HG03108 (cell line): Measurements from ENCODE around the gene PSORS1C2.
"Not testable (repeated sequence)": the region's sequence is repeated elsewhere in the genome, so short reads cannot be mapped to it uniquely, and the experiment has no call there.

Experiments
- ATAC-seq: cut with Tn5 transposase; IDR thresholded peaks from one replicate; pipeline ENCODE4 v1.9.1; 2021; ENCODE audit warnings: moderate library complexity; ENCODE audit not compliant: unreplicated experiment

Gene PSORS1C2

DNA sequence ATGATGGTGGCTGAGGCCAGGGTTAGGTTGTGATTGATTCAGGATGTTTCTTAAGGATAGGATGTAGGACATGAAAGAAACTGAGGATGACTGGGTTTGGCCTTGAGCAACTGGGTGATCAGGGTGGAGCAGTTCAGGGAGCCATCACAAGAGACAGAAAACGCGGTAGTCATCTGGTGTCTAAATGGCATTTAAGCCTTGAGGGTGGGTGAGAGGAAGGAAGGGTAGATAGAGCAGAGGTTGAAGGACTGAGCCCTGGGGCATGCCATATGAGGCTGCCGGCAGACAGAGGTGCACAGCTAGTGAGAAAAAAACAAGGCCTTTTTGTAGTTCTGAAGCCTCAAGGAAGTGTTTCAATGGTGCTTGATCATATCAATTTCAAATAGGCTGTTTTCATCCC is 29.7 kb upstream of the PSORS1C2 start:
- no peak for ATAC-seq

DNA sequence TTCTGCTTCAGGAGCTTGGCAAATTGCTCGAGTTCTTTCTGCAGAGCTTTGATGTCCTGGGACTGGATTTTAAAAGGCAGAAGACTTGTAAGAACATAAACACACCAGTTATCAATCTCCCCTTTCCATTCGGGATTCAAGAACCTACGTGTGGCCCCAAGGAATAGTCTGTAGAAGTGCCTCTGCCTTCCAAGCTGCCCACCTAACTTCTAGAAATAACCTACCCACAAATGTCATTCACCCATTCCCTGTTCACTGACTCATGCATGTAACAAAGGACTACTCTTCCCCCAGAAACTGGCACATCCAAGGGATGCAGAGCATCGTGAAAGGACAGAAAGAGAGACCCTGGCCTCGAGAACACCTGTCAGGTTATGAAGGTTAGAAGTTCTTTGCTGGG is 27.1 kb upstream of the PSORS1C2 start:
- no peak for ATAC-seq

DNA sequence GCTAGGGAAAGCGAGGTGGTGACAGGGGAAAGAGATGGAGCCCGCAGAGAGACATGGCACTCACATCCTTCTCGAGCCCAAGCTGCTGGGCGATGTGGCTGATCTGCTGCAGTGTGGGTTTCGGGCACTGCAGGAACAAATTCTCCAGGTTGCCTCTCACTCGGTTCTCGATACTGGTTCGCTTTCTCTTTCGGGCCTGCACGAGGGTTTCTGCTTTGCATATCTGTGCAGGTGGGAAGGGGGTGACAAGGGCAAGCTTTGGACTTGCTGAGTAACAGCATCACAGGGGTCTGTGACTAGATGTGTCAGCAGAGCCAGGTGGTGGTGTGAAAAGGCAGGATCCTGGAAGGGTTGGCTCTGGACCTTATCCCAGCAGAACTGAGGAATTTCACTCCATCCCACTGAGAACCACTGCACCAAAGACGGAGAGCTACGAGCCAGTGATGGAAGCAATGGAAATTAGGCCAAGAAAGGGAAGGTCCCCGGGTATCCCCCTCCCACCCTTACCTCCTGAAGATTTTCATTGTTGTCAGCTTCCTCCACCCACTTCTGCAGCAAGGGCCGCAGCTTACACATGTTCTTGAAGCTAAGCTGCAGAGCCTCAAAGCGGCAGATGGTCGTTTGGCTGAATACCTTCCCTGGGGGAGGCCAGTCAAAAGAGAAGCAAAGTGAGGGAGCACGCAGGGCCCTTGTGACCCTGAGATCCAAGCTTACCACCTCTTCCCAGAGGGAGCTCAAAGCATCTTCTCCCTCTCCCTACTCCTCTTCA is 26.4 kb upstream of the PSORS1C2 start:
- peak; percentile 69 for ATAC-seq

DNA sequence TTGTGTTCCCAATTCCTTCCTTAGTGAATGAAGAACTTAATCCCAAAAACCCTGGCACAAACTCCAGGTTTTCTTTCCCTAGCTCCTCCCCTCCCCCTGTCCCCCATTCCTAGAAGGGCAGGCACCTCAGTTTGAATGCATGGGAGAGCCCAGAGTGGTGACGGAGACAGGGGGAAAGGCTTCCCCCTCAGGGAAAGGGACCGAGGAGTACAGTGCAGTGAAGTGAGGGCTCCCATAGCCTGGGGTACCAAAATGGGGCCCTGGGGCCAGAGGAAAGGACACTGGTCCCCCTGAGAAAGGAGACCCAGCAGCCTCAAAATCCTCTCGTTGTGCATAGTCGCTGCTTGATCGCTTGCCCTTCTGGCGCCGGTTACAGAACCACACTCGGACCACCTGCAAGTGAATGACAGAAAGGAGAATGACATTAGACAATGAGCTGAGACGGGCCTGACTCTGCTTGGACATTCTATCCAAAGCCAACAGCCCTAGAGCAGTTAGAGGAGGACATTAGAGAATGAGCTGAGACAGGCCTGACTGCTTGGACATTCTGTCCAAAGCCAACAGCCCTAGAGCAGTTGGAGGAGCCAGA is 25.7 kb upstream of the PSORS1C2 start:
- not testable (repeated sequence) for ATAC-seq

DNA sequence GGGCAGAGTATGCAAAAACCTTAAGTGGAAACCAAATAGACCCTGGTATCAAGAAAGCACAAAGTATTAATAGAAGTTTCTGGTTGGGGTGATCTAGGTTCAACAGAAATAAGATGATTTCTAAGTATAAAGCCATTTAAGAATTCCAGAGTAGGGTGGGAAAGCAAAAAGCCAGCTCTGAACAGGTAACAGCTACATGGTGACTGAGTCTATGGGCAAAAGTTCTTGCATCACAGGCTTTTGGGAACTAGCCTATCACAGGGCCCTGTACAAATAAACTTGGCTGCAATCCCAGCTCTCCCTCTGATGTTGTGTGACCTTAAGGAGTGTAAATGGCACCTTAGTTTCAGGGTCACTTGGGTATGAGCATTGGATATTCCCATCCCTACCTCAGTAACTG is 25.1 kb upstream of the PSORS1C2 start:
- ATAC-seq, result no peak

DNA sequence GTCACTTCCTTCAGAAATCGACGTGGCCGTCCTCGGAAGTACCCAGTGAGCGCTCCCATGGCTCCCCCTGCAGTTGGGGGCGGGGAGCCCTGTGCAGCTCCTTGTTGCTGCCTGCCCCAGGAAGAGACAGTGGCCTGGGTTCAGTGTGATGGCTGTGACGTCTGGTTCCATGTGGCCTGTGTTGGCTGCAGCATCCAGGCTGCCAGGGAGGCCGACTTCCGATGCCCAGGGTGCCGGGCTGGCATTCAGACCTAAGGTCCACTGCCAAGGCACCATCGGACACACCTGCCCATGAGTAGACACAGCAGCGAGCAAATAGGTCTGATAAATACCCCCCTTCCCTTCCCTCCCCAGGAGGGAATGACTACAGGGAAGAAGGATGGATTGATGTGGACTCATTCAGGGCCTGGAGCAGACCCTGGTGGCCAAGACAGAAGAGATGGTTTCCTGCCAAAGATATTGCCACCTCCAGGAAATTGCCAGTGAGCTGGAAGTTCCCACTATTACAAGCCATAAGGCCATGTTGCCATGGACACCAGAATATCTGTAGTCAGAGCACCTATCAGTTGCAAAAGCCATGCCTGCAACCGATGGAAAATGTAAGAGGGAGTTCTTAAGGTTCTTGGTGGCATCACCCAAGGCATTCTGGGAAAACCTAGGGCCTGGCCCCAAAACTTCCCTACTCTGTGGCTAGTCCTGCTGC is 23.7 kb upstream of the PSORS1C2 start:
- no peak for ATAC-seq

DNA sequence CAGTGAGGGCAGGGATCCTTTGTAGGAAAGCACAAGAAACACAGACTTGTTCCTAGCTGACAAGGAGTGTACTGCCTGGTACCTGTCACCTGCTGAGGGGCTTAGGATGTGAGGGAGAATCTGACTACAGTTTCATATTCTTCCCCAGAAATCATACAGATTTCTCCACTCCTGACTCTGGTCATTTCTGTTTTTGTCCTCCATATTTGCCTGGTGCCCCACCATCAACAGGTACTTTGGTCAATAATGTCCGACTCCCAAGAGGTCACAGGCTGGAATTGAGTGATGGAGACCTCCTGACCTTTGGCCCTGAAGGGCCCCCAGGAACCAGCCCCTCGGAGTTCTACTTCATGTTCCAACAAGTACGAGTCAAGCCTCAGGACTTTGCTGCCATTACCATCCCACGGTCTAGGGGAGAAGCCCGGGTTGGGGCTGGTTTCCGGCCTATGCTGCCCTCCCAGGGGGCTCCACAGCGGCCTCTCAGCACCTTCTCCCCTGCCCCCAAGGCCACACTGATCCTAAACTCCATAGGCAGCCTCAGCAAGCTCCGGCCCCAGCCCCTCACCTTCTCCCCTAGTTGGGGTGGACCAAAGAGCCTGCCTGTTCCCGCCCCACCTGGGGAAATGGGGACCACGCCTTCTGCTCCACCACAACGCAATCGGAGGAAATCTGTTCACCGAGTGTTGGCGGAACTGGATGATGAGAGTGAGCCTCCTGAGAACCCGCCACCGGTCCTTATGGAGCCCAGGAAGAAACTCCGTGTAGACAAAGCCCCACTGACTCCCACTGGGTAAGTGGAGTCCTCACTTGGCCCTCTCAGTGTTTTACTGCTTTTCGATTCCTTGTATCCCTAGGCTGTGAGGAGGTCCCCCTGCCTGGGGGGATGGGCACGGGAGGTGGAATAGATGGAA is 22.6 kb upstream of the PSORS1C2 start:
- no peak for ATAC-seq

DNA sequence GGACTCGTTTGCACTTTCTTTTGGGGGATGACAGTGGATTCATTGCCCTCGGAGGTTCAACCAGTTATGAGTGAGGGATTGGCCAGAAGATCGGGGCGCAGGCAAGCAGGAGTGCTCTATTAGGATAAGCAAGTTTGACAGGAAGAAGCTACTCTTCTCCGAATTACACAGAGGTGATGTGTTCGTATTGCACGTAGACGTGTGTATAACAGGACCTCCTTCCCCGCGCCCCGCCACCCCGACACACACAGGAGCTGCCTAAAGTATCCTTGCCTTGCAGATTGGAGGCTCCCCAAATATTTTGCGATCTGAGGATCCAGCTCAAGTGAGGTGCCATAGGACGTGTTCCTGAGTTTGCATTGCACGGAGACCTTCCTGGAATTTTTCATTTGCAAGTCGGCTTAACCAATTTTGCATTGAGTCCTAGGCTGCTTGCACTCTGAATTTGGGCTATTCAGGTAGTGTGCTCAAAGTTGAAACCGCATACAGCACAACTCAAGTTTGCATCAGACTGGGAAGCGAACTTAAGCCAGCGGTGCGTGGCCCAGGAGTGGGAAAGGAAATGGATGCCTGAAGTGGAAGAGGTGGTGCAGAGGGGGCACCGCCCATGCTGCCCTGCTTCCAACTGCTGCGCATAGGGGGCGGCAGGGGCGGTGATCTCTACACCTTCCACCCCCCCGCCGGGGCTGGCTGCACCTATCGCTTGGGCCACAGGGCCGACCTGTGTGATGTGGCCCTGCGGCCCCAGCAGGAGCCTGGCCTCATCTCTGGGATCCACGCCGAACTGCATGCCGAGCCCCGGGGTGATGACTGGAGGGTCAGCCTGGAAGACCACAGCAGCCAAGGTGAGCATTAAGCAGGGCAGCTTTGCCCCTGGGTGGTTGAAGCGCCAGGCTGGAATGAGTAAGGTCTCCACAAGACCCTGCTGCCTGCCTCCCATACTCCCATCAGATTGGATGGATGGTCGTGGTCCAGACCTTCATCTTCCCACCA is 20.3 kb upstream of the PSORS1C2 start:
- ATAC-seq, result peak; percentile 2

DNA sequence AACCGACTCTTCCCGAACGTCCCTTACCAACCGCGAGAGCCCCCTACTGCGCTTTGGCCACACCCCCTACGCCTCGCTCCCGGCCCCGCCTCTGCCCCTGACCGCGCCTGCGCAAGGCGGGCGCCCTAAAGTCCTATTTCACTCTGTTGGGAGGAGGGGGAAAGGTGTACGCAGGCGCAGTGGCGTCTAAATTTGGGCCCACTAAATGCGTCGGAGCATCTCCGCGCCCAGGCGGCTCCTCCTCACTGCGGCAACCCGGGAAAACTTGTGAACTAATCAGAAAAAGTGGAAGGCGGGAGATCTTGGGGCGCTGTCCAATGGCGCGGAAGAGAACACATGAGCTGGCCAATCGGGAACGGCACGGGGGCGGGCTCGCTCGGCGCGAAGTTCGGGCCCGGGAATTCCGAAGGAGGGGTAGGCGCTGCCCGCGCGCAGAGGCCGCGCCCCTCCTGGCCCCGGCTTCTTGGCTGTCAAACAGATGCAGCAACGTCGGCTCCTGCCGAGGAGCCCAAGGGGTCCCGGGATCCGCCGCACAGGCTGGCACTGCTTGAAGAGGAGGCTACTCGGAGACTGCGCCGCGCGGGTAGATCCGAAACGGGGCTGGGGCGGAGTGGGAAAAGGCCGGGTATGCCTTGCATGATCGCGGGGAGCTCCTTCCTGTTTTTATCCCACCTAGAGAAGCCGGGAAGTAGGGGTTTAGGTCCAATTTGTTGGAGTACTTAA is 19.4 kb upstream of the PSORS1C2 start, which contains the start of gene TCF19:
Gene TCF19, plus strand, starts transcription at position 450 of the 723 bp plus-strand sequence. CDS start 881 bp downstream, outside the sequence.
- ATAC-seq, result peak; percentile 87

DNA sequence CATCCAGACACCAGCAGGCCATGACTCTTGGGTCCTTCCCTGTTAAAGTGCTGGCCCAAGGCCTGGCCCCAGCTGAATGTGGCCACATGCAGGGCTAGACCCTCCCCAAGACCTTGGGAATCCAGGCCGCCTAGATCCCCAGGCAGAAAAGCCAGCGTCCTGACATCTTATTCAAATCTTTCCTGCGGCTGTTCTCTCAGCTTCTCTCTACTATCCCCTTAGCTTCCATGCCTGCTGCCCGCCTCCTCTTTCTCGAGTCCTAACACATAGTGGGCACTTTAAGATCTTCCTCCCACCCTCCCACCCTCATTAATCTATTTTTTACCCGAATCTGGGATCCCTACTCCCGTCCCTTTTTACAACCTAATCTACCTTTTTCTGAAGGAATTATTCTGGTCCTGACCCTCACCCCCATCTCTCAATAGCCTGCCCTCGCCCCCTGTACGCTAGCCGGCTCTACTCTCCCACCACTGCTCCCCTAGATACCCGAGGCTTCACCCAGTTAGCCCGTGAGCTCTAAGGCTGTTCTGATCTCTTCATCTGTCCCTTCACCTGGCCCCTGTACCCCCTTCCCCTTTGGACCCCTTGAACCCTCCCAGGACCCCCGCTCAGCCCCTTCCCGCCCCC is 18.8 kb upstream of the PSORS1C2 start, which contains the start of gene CCHCR1:
Gene CCHCR1, minus strand, starts transcription at position 290 of the 627 bp plus-strand sequence. Its CDS starts 202 bp downstream, at position 88.
- no peak for ATAC-seq

DNA sequence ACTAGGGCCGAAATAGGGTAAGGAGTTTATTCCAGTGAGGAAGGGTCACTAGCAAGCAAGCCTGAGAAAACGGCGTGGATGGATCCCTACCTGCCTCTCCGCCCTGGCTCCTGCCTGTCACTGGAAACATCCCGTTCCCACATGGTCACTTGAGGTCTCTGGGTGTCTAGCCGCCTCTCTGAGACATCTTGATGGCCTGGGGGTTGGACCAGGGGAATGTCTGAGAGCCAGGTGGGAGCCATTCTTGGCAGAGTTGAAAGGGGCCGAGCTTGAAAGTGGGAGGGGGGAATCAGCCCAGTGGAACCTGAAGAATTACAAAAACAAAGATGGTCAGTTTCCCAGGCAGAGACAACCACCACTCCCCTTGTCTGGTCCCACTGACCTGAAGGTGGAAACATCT is 17.8 kb upstream of the PSORS1C2 start:
- no peak for ATAC-seq

DNA sequence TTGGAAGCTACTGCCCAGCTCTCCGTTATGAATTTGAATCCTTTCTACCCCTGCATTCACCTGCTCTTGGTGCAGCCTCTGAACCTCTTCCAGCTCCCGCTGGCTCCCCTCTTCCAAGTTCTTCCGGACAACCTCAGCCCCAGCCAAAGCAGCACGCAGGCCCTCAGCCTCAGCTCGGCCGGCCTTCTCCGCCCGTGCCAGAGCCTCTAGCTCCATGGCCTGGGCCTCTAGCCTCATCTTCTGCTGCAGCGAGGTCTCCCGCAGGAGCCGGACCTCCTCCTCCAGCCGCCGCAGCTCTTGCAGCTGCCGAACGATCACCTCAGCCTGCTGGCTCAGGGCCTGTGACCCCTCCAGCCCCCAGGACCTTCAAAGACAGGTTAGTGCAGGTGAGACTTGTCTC is 15.6 kb upstream of the PSORS1C2 start:
- no peak for ATAC-seq

DNA sequence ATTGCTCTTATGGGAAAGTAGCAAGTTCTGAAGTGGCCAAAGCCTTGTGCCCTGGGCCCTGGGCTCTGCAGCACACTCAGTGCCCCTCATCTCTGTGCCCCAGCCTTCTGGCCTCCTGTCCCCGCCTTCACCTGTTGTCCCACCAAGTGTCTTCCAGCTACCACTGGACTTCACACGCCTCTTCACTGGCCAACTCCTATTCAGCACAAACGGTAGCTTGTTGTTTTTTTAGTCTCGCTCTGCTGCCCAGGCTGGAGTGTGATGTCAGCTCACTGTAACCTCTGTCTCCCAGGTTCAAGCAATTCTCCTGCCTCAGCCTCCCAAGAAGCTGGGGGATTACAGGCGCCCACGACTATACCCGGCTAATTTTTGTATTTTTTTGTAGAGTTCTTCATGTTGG is 13.9 kb upstream of the PSORS1C2 start:
- no peak for ATAC-seq

DNA sequence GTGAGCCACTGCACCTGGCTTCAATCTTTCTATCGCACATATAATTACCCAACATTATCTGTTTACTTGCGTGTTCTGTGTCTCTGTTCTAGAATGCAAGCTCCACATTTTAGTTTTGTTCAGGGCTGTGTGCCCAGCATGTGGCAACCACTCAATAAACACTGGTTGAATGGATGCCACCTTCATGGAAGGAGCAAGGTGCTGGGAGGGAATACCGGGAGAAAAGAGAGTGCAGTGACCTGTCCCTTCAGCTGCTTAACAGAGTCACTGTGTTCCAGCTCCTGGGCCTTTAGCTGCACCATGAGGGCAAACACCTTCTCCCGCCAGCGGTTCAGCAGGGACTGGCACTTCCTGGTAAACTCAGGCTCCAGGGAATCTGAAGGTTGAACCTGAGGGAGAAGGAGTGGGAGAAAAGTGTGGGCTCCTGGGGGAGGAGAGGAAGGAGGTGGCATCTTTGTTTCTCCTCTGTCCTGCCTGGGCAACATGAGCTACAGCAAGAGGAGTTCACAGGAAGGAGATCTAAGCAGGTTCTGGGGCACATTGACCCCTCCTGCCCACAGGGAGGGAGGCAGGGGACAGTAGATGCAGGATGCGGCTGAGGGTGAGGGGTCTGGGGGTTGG is 11.1 kb upstream of the PSORS1C2 start:
- no peak for ATAC-seq

DNA sequence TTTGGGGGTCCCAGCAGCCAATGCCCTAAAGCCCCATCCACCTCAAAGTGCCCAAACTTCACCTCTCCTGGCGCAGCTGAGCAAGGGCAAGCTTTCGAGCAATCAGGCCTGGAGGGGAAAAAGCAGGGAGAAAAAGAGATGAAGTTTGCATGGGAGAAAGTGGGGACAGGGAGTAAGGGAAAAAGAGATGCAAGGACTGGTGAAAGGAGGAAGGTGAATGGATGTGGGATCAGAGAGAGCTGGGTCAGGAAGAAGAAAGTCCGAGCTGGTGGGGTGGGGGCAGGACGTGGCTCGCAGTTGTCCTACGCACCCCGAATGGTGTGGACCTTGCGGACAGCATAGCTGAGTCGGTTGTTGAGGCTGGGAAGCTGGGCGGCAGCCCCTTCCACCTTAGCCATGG is 6.5 kb upstream of the PSORS1C2 start:
- ATAC-seq, result no peak

DNA sequence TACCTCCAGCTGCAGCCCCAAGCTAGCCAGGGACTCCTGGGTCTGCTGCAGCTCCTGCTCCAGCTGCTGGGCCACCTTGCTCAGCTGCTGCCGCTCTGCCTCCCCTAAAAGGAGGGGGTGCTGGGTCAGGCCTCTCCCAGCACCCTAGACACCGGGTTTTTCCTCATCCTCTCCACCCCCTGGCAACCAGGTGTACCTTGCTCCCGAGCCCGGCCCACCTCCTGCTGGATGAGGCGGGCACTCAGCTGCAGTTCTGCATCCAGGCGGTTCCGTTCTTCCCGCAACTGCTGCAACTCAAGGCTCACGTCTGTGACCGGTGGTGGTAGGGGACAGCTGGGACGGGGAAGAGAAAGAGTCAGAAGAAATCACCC is 6.1 kb upstream of the PSORS1C2 start:
- ATAC-seq, result no peak

DNA sequence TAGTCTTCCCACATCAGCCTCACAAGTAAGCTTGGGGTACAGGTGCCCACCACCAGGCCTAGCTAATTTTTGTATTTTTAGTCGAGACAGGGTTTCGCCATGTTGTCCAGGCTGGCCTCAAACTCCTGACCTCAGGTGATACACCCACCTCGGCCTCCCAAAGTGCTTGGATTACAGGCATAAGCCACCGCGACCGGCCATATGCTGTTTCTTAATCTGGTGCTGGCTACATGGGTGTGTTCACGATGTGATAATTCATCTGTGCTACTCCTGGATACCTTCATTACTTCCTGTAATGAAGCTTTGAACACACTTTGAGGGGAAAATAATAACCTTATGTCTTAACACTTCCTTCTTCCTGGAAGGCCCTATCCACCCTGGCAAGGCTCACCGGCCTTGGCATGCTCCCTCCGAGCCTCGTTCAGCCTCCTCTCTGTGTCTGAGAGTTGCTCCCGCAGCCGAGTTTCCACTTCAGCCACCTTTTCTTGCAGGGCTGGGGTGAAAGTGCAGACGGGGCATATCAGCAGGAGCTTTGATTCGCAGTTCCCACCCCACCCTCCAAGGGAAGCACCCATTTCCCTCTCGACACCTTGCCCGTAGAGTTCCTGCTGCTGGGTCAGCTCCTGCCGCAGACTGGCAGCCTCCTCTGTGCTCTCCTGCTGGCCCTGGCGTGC is 5.6 kb upstream of the PSORS1C2 start:
- no peak for ATAC-seq

DNA sequence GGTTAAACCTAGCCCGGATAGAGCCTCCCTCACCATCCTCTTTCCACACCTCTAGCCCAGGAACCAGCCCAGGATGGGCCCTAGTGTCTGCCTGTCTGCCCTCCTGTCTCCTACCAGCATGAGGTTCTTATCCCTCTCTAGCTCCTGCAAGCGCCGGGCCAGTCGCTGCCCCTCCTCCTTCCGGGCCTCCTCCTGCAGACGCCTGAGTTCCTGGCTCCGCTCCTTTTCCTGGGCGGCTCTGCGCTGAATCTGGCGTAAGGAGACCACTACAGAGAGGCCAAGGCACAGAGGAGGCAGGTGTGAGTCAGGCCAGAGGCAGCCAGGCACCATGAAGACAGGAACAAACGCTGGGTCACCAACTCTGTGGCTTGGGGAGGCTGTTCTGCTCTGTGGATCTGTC is 4.3 kb upstream of the PSORS1C2 start:
- ATAC-seq, result no peak
